ENCODE results near the gene SLC40A1.

GRCh38 chr2:189515264-189515663 lies 65.3 kb downstream of the SLC40A1 start:
- no peak for TF ChIP-seq CTCF (IDR thresholded peaks at IDR 0.05)
- no peak for TF ChIP-seq POLR2A (IDR thresholded peaks at IDR 0.05)
